Mesendoderm (in vitro differentiated cells): ENCODE measurements around the gene MYRFL.
"Not testable (repeated sequence)": the region's sequence is repeated elsewhere in the genome, so short reads cannot be mapped to it uniquely, and the experiment has no call there.

ENCODE experiments used
- DNase-seq: peaks from one replicate; pipeline ENCODE4 v3.0.0; 2013
- H2AK5ac ChIP-seq: 2 replicates; pipeline ENCODE4 v1.6.1; 2013; ENCODE audit warnings: low read length, inconsistent platforms
- H2BK120ac ChIP-seq: 2 replicates; pipeline ENCODE4 v1.6.1; 2013; ENCODE audit warnings: low read depth, mild to moderate bottlenecking, low read length, moderate library complexity, mixed read lengths
- H2BK15ac ChIP-seq: replicated peaks from 2 replicates; pipeline ENCODE4 v1.6.1; 2013; ENCODE audit warnings: low read depth, mild to moderate bottlenecking, moderate library complexity
- H2BK5ac ChIP-seq: 2 replicates; pipeline ENCODE4 v1.6.1; 2013; ENCODE audit warnings: low read length, inconsistent platforms
- H3K18ac ChIP-seq: 2 replicates; pipeline ENCODE4 v1.6.1; 2013; ENCODE audit warnings: mild to moderate bottlenecking, low read length, mixed read lengths
- H3K23ac ChIP-seq: one replicate; pipeline ENCODE4 v1.6.1; 2013; ENCODE audit warnings: low read length
- H3K27ac ChIP-seq: 2 replicates; pipeline ENCODE4 v1.5.1; 2013; ENCODE audit warnings: low read depth, mild to moderate bottlenecking, inconsistent platforms, low read length, moderate library complexity
- H3K27me3 ChIP-seq: 2 replicates; pipeline ENCODE4 v1.6.1; 2013; ENCODE audit warnings: low read length, control low read depth, mild to moderate bottlenecking, inconsistent platforms; ENCODE audit not compliant: insufficient read depth, poor library complexity
- H3K36me3 ChIP-seq: 2 replicates; pipeline ENCODE4 v1.6.1; 2013; ENCODE audit warnings: low read length, inconsistent platforms; ENCODE audit not compliant: control insufficient read depth, insufficient read depth
- H3K4ac ChIP-seq: one replicate; pipeline ENCODE4 v1.6.1; 2013; ENCODE audit warnings: low read depth, mild to moderate bottlenecking, low read length, moderate library complexity
- H3K4me1 ChIP-seq: 2 replicates; pipeline ENCODE4 v1.6.1; 2013; ENCODE audit warnings: low read depth, low read length, inconsistent platforms; ENCODE audit not compliant: control insufficient read depth
- H3K4me2 ChIP-seq: 2 replicates; pipeline ENCODE4 v1.6.1; 2013; ENCODE audit warnings: low read length
- H3K4me3 ChIP-seq: 2 replicates; pipeline ENCODE4 v1.5.1; 2013; ENCODE audit warnings: mild to moderate bottlenecking, low read length
- H3K56ac ChIP-seq: one replicate; pipeline ENCODE4 v1.6.1; 2013; ENCODE audit warnings: low read length
- H3K79me1 ChIP-seq: 2 replicates; pipeline ENCODE4 v1.6.1; 2013; ENCODE audit warnings: low read length, inconsistent platforms
- H3K79me2 ChIP-seq: 2 replicates; pipeline ENCODE4 v1.6.1; 2013; ENCODE audit warnings: mild to moderate bottlenecking, low read length; ENCODE audit not compliant: control insufficient read depth, insufficient read depth
- H3K9ac ChIP-seq: 2 replicates; pipeline ENCODE4 v1.6.1; 2013; ENCODE audit warnings: low read length, inconsistent platforms
- H4K5ac ChIP-seq: one replicate; pipeline ENCODE4 v1.6.1; 2013; ENCODE audit warnings: low read length
- H4K8ac ChIP-seq: one replicate; pipeline ENCODE4 v1.6.1; 2013; ENCODE audit warnings: low read depth, mild to moderate bottlenecking, control low read depth, low read length, moderate library complexity
- WGBS: extraction: QIAGEN DNeasy Blood & Tissue Kit; methylation state at CpG from one replicate; pipeline ENCODE4 v1.1.7; 2013; ENCODE audit warnings: low lambda C conversion rate, missing lambda C conversion rate; ENCODE audit not compliant: insufficient coverage; ENCODE audit errors: extremely low coverage; 5-methylcytosine and 5-hydroxymethylcytosine counted together

MYRFL gene

GRCh38 chr12:69807101-69807897 is 17.7 kb upstream of the MYRFL start:
- not testable (repeated sequence) for H3K4me3 ChIP-seq, H3K27ac ChIP-seq, H3K9ac ChIP-seq, H4K5ac ChIP-seq, H3K56ac ChIP-seq, H3K79me1 ChIP-seq, H2BK5ac ChIP-seq, H3K79me2 ChIP-seq, H3K18ac ChIP-seq, H3K27me3 ChIP-seq, DNase-seq, H2BK15ac ChIP-seq, H3K4ac ChIP-seq, H2AK5ac ChIP-seq, H4K8ac ChIP-seq, H3K36me3 ChIP-seq, H3K4me1 ChIP-seq, H3K23ac ChIP-seq, H2BK120ac ChIP-seq, H3K4me2 ChIP-seq
- WGBS: no CpG with 5 or more reads among the region's 62 CpGs

- Histone ChIP-seq H3K18ac (no peak overlapping the region), H3K27me3 (no peaks in the 10 kb centered on the region), H3K79me1 (no peaks in the 10 kb centered on the region), H2AK5ac (no peak overlapping the region), H3K4ac (no peak overlapping the region), H4K8ac (no peak overlapping the region), H3K9ac (no peak overlapping the region), H3K56ac (no peak overlapping the region), H3K4me1 (no peaks in the 10 kb centered on the region), H3K36me3 (no peaks in the 10 kb centered on the region), H2BK5ac (no peak overlapping the region), H3K4me3 (no peak overlapping the region), H3K4me2 (no peak overlapping the region), H2BK15ac (no peak overlapping the region), H2BK120ac (no peak overlapping the region), H3K27ac (no peak overlapping the region), H3K79me2 (no peaks in the 10 kb centered on the region), H3K23ac (no peak overlapping the region), H4K5ac (no peak overlapping the region)
- no peak for DNase-seq
- no CpG with 5 or more reads among the region's 4 CpGs for WGBS
Measured at GRCh38 chr12:69810870-69811498, 14.0 kb upstream of the MYRFL start.

GRCh38 chr12:69816082-69816481 is 8.9 kb upstream of the MYRFL start:
- DNase-seq: no peak
- H3K4me2 ChIP-seq: no peak overlapping the region
- H3K79me1 ChIP-seq: no peaks in the 10 kb centered on the region
- no peak overlapping the region for H3K4me3 ChIP-seq
- no peak overlapping the region for H3K9ac ChIP-seq
- H2BK15ac ChIP-seq: no peak overlapping the region
- no peak overlapping the region for H3K18ac ChIP-seq
- no peaks in the 10 kb centered on the region for H3K4me1 ChIP-seq
- H2BK5ac ChIP-seq: no peak overlapping the region
- H4K5ac ChIP-seq: no peak overlapping the region
- no peak overlapping the region for H3K4ac ChIP-seq
- no peak overlapping the region for H3K23ac ChIP-seq
- no peak overlapping the region for H3K56ac ChIP-seq
- no peak overlapping the region for H4K8ac ChIP-seq
- H3K36me3 ChIP-seq: no peaks in the 10 kb centered on the region
- no peak overlapping the region for H2AK5ac ChIP-seq
- WGBS: 100% methylated on average over 3 of the region's 3 CpGs
- no peaks in the 10 kb centered on the region for H3K27me3 ChIP-seq
- H2BK120ac ChIP-seq: no peak overlapping the region
- H3K27ac ChIP-seq: no peak overlapping the region
- no peaks in the 10 kb centered on the region for H3K79me2 ChIP-seq

- Histone ChIP-seq H4K8ac (no peak overlapping the region), H3K27me3 (no peaks in the 10 kb centered on the region), H3K4me2 (no peak overlapping the region), H3K23ac (no peak overlapping the region), H3K79me2 (no peaks in the 10 kb centered on the region), H3K4ac (no peak overlapping the region), H3K4me3 (no peak overlapping the region), H3K4me1 (peaks cover 2% of the 10 kb centered on the region), H4K5ac (no peak overlapping the region), H2BK5ac (no peak overlapping the region), H3K79me1 (no peaks in the 10 kb centered on the region), H3K9ac (no peak overlapping the region), H3K56ac (no peak overlapping the region), H3K36me3 (no peaks in the 10 kb centered on the region), H3K27ac (no peak overlapping the region), H2BK120ac (no peak overlapping the region), H2BK15ac (no peak overlapping the region), H3K18ac (no peak overlapping the region), H2AK5ac (no peak overlapping the region)
- no CpG with 5 or more reads among the region's 6 CpGs for WGBS
- DNase-seq: no peak
Measured at GRCh38 chr12:69821032-69821455, 4.0 kb upstream of the MYRFL start.

- Histone ChIP-seq H3K79me2 (no peaks in the 10 kb centered on the region), H3K9ac (no peak overlapping the region), H3K27me3 (no peaks in the 10 kb centered on the region), H2BK5ac (no peak overlapping the region), H3K36me3 (no peaks in the 10 kb centered on the region), H3K4me1 (peaks cover 2% of the 10 kb centered on the region), H3K56ac (no peak overlapping the region), H4K8ac (no peak overlapping the region), H3K4me2 (no peak overlapping the region), H2AK5ac (no peak overlapping the region), H2BK15ac (no peak overlapping the region), H3K4me3 (no peak overlapping the region), H3K4ac (no peak overlapping the region), H3K27ac (no peak overlapping the region), H3K18ac (no peak overlapping the region), H2BK120ac (no peak overlapping the region), H3K23ac (no peak overlapping the region), H4K5ac (no peak overlapping the region), H3K79me1 (no peaks in the 10 kb centered on the region)
- no peak for DNase-seq
- no CpG with 5 or more reads among the region's 8 CpGs for WGBS
Measured at GRCh38 chr12:69821456-69822159, 3.4 kb upstream of the MYRFL start.
